Posterior cingulate gyrus (tissue), 11 donors: ENCODE results near the gene CFC1.
A peak's percentile ranks its signal among the peaks of the same experiment; 100 is the strongest.
"Not testable (repeated sequence)": the region's sequence is repeated elsewhere in the genome, so short reads cannot be mapped to it uniquely, and the experiment has no call there.

Source experiments
- DNase-seq, 10 donors: peaks; one replicate each; pipeline versions ENCODE4 v3.0.0 to v3.0.0-alpha.2; 2020 to 2021; ENCODE audit warnings: mixed read lengths in 3 of 10
- intact Hi-C: fragments of 100-400 bp; cut with DNase I; formaldehyde crosslinking; loops from one replicate; pipeline ENCODE4 v1.15.1; 2023

Gene CFC1

GRCh38 chr2:130584726-130585125 lies 14.6 kb downstream of the CFC1 start:
- intact Hi-C loops, DNase-seq: not testable (repeated sequence)

GRCh38 chr2:130583582-130583981 lies 15.8 kb downstream of the CFC1 start:
- DNase-seq, intact Hi-C loops: not testable (repeated sequence)

- DNase-seq: peak in 1 of 10 donors; percentile 16
- intact Hi-C loops: not testable (repeated sequence)
Measured at GRCh38 chr2:130582970-130583369, 16.4 kb downstream of the CFC1 start.

- DNase-seq: peak in 2 of 10 donors; percentile 11 to 60
- intact Hi-C loops: not testable (repeated sequence)
Measured at GRCh38 chr2:130581491-130581890, 17.9 kb downstream of the CFC1 start.

GRCh38 chr2:130579121-130579520 lies 20.3 kb downstream of the CFC1 start:
- intact Hi-C loops: not testable (repeated sequence)
- DNase-seq: peak in 2 of 10 donors; percentile 45 to 61

- intact Hi-C loops, DNase-seq: not testable (repeated sequence)
Measured at GRCh38 chr2:130577559-130577958, 21.8 kb downstream of the CFC1 start.

- DNase-seq, intact Hi-C loops: not testable (repeated sequence)
Measured at GRCh38 chr2:130576209-130576784, 23.1 kb downstream of the CFC1 start.

- intact Hi-C loops: not testable (repeated sequence)
- peak in 3 of 10 donors; percentile 20 to 35 (median 24) for DNase-seq
Measured at GRCh38 chr2:130574230-130574629, 25.1 kb downstream of the CFC1 start.

- DNase-seq, intact Hi-C loops: not testable (repeated sequence)
Measured at GRCh38 chr2:130571929-130572328, 27.4 kb downstream of the CFC1 start.

- DNase-seq, intact Hi-C loops: not testable (repeated sequence)
Measured at GRCh38 chr2:130566165-130566564, 33.2 kb downstream of the CFC1 start.

- intact Hi-C loops, DNase-seq: not testable (repeated sequence)
Measured at GRCh38 chr2:130556441-130556840, 42.9 kb downstream of the CFC1 start.

GRCh38 chr2:130554178-130554577 lies 45.2 kb downstream of the CFC1 start:
- intact Hi-C loops, DNase-seq: not testable (repeated sequence)

- DNase-seq: not testable (repeated sequence)
Measured at GRCh38 chr2:130549475-130549874, 49.9 kb downstream of the CFC1 start.

GRCh38 chr2:130548418-130548817 lies 51.0 kb downstream of the CFC1 start:
- intact Hi-C loops, DNase-seq: not testable (repeated sequence)

More at GRCh38 chr2:130549475-130549874, 49.9 kb downstream of the CFC1 start:
- intact Hi-C loops: not testable (repeated sequence)

GRCh38 chr2:130544978-130545377 lies 54.4 kb downstream of the CFC1 start:
- DNase-seq, intact Hi-C loops: not testable (repeated sequence)

GRCh38 chr2:130543785-130544528 lies 55.4 kb downstream of the CFC1 start:
- DNase-seq, intact Hi-C loops: not testable (repeated sequence)

- intact Hi-C loops, DNase-seq: not testable (repeated sequence)
Measured at GRCh38 chr2:130542789-130543188, 56.6 kb downstream of the CFC1 start.
